ENCODE data around the gene ZNRF4.

Gene ZNRF4

GRCh38 chr19:5443723-5444122, 11.5 kb upstream of the ZNRF4 start:
- no peak for DNase-seq

- no peak for DNase-seq
Measured at GRCh38 chr19:5444431-5444830, 10.8 kb upstream of the ZNRF4 start.

GRCh38 chr19:5445071-5445470, 10.1 kb upstream of the ZNRF4 start:
- DNase-seq, result no peak

- no peak for DNase-seq
Measured at GRCh38 chr19:5445561-5446055, 9.6 kb upstream of the ZNRF4 start.

GRCh38 chr19:5447700-5448311, 7.4 kb upstream of the ZNRF4 start:
- no peak for DNase-seq

GRCh38 chr19:5448374-5448773, 6.8 kb upstream of the ZNRF4 start:
- no peak for DNase-seq

GRCh38 chr19:5450482-5451126, 4.6 kb upstream of the ZNRF4 start:
- DNase-seq, result no peak

- DNase-seq, result no peak
Measured at GRCh38 chr19:5451494-5451893, 3.7 kb upstream of the ZNRF4 start.

GRCh38 chr19:5452594-5453565, 2.3 kb upstream of the ZNRF4 start:
- DNase-seq, result no peak

GRCh38 chr19:5454743-5455142, 474 bp upstream of the ZNRF4 start:
- no peak for DNase-seq

- DNase-seq, result no peak
Measured at GRCh38 chr19:5456130-5456840, 1.1 kb downstream of the ZNRF4 start.

- no peak for DNase-seq
Measured at GRCh38 chr19:5456841-5457200, 1.6 kb downstream of the ZNRF4 start.

- DNase-seq, result no peak
Measured at GRCh38 chr19:5457709-5458108, 2.5 kb downstream of the ZNRF4 start.

- no peak for DNase-seq
Measured at GRCh38 chr19:5458420-5458819, 3.2 kb downstream of the ZNRF4 start.

- DNase-seq, result no peak
Measured at GRCh38 chr19:5459360-5459759, 4.1 kb downstream of the ZNRF4 start.

- no peak for DNase-seq
Measured at GRCh38 chr19:5460748-5461147, 5.5 kb downstream of the ZNRF4 start.

GRCh38 chr19:5463959-5464358, 8.7 kb downstream of the ZNRF4 start:
- no peak for DNase-seq

GRCh38 chr19:5466072-5466471, 10.9 kb downstream of the ZNRF4 start:
- no peak for DNase-seq

GRCh38 chr19:5466814-5467291, 11.6 kb downstream of the ZNRF4 start:
- DNase-seq, result no peak

GRCh38 chr19:5470264-5470671, 15.1 kb downstream of the ZNRF4 start:
- DNase-seq, result no peak

GRCh38 chr19:5472286-5472685, 17.1 kb downstream of the ZNRF4 start:
- DNase-seq, result no peak

GRCh38 chr19:5473646-5474045, 18.4 kb downstream of the ZNRF4 start:
- no peak for DNase-seq
